ENCODE data around the gene PTPRE. TPM values are rescaled to one million over a fixed set of nuclear protein-coding genes. Genes with fewer than 3 reads are reported as not detected.

The PTPRE gene
- total and polyA plus RNA-seq, 4 donors, result 4.9 to 46.0 (median 23.5) TPM

DNA sequence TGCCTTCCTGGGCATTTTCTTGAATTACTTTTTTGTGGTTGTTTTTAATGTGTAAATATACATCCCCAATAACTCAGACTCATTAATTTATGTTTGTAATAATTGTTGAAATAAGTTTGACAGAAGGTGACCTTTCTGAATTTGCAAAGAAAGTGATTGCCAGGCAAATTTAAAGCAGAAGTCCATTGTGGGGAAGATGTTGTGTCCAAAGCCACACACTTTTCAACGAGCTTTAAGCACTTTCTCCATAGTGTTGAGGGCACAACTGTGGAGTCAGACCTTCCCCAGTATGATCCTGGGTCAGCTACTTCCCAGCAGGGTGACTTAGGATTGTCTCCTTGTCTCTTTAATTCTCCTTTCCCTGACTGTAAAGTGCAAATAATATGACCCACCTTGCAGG is 52.5 kb downstream of the PTPRE start:
- no peak for ATAC-seq (ENCODE audit: low FRiP score)
- H3K27me3 ChIP-seq (ENCODE audit: control insufficient read depth in 1 of 2, insufficient read depth in 2 of 2, low read length in 1 of 2), result no peaks in the 10 kb centered on the region
- H3K4me3 ChIP-seq (ENCODE audit: low read length in 2 of 2), result no peak overlapping the region
- intact Hi-C loops (cut with DNase I), result no loop called here
- no peak overlapping the region for H3K27ac ChIP-seq (ENCODE audit: low read depth in 1 of 2, low read length in 2 of 2)
- DNase-seq, result no peak
- 68 to 72% methylated on average over 1 of the region's 1 CpG for WGBS, 2 donors
- H3K36me3 ChIP-seq (ENCODE audit: control insufficient read depth in 1 of 2, insufficient read depth in 2 of 2, low read length in 1 of 2), result no peaks in the 10 kb centered on the region
- H3K4me1 ChIP-seq (ENCODE audit: control insufficient read depth in 1 of 2, insufficient read depth in 2 of 2, low read length in 2 of 2), result no peaks in the 10 kb centered on the region
- no peaks in the 10 kb centered on the region for H3K9me3 ChIP-seq (ENCODE audit: control insufficient read depth, low read length)

DNA sequence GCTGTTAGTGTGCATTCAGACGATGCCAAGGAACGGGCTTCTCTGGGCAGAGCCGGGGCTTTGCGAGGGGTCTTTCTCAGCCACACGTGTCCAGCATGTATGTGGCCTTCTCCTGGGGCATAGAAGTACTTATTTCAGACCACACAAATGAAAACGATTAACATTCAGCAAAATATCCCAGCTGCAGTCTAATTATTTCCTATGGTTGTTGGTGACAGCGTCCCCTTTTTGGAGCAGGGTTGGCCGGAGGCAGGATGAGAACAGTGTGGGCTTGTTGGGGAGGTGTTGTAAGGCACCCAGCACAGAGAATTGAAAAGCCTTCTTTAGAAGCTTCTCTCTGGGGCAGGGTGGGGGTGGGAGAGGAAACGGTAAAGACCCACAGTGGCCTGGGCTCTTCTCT is 54.2 kb downstream of the PTPRE start:
- intact Hi-C loops (cut with DNase I), result no loop called here
- no peaks in the 10 kb centered on the region for H3K9me3 ChIP-seq (ENCODE audit: control insufficient read depth, low read length)
- 86 to 91% methylated on average over 9 of the region's 9 CpGs for WGBS, 2 donors
- no peak overlapping the region for H3K27ac ChIP-seq (ENCODE audit: low read depth in 1 of 2, low read length in 2 of 2)
- H3K36me3 ChIP-seq (ENCODE audit: control insufficient read depth in 1 of 2, insufficient read depth in 2 of 2, low read length in 1 of 2), result no peaks in the 10 kb centered on the region
- ATAC-seq (ENCODE audit: low FRiP score), result no peak
- no peaks in the 10 kb centered on the region for H3K4me1 ChIP-seq (ENCODE audit: control insufficient read depth in 1 of 2, insufficient read depth in 2 of 2, low read length in 2 of 2)
- H3K27me3 ChIP-seq (ENCODE audit: control insufficient read depth in 1 of 2, insufficient read depth in 2 of 2, low read length in 1 of 2), result no peaks in the 10 kb centered on the region
- no peak overlapping the region for H3K4me3 ChIP-seq (ENCODE audit: low read length in 2 of 2)
- DNase-seq, result no peak

DNA sequence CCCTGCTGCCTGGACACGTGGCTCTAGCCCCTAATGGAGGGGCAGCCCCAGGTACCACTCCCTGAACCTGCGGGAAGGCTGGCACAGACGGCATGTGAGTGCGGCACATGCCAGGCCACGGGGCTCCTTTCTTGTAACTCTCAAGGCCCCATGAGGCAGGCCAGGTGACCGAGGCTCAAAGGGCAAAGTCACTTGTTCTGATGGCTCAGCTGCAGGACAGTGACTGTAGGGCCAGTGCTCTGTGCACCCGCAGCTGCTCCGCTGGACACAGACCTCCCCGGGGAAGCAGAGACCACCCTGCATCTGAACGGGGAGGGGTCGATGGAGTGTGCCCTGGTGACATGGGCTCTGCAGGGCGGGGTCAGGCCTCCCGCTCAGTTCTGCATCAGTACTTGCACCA is 55.3 kb downstream of the PTPRE start:
- Histone ChIP-seq H3K36me3 (ENCODE audit: control insufficient read depth in 1 of 2, insufficient read depth in 2 of 2, low read length in 1 of 2) (no peaks in the 10 kb centered on the region), H3K4me3 (ENCODE audit: low read length in 2 of 2) (no peak overlapping the region), H3K27me3 (ENCODE audit: control insufficient read depth in 1 of 2, insufficient read depth in 2 of 2, low read length in 1 of 2) (no peaks in the 10 kb centered on the region), H3K4me1 (ENCODE audit: control insufficient read depth in 1 of 2, insufficient read depth in 2 of 2, low read length in 2 of 2) (no peaks in the 10 kb centered on the region), H3K27ac (ENCODE audit: low read depth in 1 of 2, low read length in 2 of 2) (no peak overlapping the region), H3K9me3 (ENCODE audit: control insufficient read depth, low read length) (no peaks in the 10 kb centered on the region)
- intact Hi-C loops (cut with DNase I), result no loop called here
- WGBS, 2 donors, result 92 to 93% methylated on average over 13 of the region's 13 CpGs
- ATAC-seq (ENCODE audit: low FRiP score) (peak; percentile 38), DNase-seq (no peak)

DNA sequence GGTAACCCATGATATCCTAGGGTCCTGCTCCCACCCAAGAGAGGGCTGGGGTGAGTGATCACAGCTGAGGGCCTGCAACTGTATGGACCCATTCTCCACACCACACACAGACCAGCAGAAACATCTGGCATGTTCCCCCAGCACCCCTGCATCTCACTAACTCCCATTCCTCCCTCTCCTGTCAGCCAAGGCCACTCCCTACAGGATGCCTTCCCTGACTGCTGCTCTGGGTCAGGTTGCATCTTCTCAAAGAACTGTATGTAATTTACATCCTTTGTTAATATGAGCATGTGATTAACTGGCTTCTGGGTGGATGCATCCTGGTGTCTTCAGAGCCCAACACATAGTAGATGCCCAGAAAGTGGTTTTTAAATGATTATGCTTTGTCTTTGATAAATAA is 56.2 kb downstream of the PTPRE start:
- Histone ChIP-seq H3K4me1 (ENCODE audit: control insufficient read depth in 1 of 2, insufficient read depth in 2 of 2, low read length in 2 of 2) (no peaks in the 10 kb centered on the region), H3K4me3 (ENCODE audit: low read length in 2 of 2) (no peak overlapping the region), H3K9me3 (ENCODE audit: control insufficient read depth, low read length) (no peaks in the 10 kb centered on the region), H3K27ac (ENCODE audit: low read depth in 1 of 2, low read length in 2 of 2) (no peak overlapping the region), H3K27me3 (ENCODE audit: control insufficient read depth in 1 of 2, insufficient read depth in 2 of 2, low read length in 1 of 2) (no peaks in the 10 kb centered on the region), H3K36me3 (ENCODE audit: control insufficient read depth in 1 of 2, insufficient read depth in 2 of 2, low read length in 1 of 2) (no peaks in the 10 kb centered on the region)
- DNase-seq (no peak), ATAC-seq (ENCODE audit: low FRiP score) (no peak)
- intact Hi-C loops (cut with DNase I), result no loop called here

DNA sequence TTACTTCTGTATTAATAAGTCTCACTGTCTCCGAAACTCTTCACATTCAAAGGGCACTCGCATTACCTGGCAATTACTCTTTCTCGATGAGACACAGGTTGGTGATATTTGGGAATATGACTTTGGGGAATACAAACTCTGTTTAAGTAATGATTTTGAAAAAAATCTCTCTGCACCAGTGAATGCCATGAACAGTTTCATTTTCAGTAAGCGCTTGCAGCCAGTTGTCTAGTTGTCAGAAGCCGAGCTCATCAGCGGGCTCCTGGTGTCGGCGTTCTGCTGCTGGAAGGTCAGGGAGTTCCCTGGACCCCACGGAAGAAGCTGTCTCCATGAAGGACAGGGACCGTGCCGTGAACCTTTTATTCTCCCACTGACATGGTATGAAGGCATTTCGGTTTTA is 57.7 kb downstream of the PTPRE start:
- H3K4me1 ChIP-seq (ENCODE audit: control insufficient read depth in 1 of 2, insufficient read depth in 2 of 2, low read length in 2 of 2), result no peaks in the 10 kb centered on the region
- H3K27me3 ChIP-seq (ENCODE audit: control insufficient read depth in 1 of 2, insufficient read depth in 2 of 2, low read length in 1 of 2), result no peaks in the 10 kb centered on the region
- WGBS, 2 donors, result 89 to 92% methylated on average over 12 of the region's 12 CpGs
- intact Hi-C loops (cut with DNase I), result no loop called here
- no peaks in the 10 kb centered on the region for H3K9me3 ChIP-seq (ENCODE audit: control insufficient read depth, low read length)
- no peak overlapping the region for H3K27ac ChIP-seq (ENCODE audit: low read depth in 1 of 2, low read length in 2 of 2)
- ATAC-seq (ENCODE audit: low FRiP score) (no peak), DNase-seq (no peak)
- no peaks in the 10 kb centered on the region for H3K36me3 ChIP-seq (ENCODE audit: control insufficient read depth in 1 of 2, insufficient read depth in 2 of 2, low read length in 1 of 2)
- H3K4me3 ChIP-seq (ENCODE audit: low read length in 2 of 2), result no peak overlapping the region

DNA sequence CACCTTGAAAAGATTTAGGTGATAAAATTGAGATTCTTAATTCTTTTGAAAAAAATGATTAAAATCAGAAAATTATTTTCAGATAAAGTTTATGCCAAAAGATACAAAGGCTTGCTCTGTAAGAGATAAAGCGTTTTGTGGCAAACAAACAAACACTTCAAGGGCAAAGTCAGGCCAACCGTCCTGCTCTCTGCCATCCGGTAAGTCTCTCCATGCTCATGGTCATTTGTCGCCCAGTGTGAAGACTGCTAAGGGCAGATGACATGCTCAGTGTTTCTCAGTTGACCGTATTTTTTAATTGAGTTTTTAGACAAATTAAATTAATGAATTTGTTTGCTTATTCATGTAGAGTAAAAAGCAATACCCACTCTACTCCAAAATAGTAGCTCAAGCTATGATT is 60.0 kb downstream of the PTPRE start:
- no peak for DNase-seq
- no peak for ATAC-seq (ENCODE audit: low FRiP score)
- intact Hi-C loops (cut with DNase I), result no loop called here
- H3K4me1 ChIP-seq (ENCODE audit: control insufficient read depth in 1 of 2, insufficient read depth in 2 of 2, low read length in 2 of 2), result no peaks in the 10 kb centered on the region
- H3K27me3 ChIP-seq (ENCODE audit: control insufficient read depth in 1 of 2, insufficient read depth in 2 of 2, low read length in 1 of 2), result no peaks in the 10 kb centered on the region
- 92 to 95% methylated on average over 5 of the region's 5 CpGs for WGBS, 2 donors
- no peak overlapping the region for H3K4me3 ChIP-seq (ENCODE audit: low read length in 2 of 2)
- no peaks in the 10 kb centered on the region for H3K36me3 ChIP-seq (ENCODE audit: control insufficient read depth in 1 of 2, insufficient read depth in 2 of 2, low read length in 1 of 2)
- no peak overlapping the region for H3K27ac ChIP-seq (ENCODE audit: low read depth in 1 of 2, low read length in 2 of 2)
- no peaks in the 10 kb centered on the region for H3K9me3 ChIP-seq (ENCODE audit: control insufficient read depth, low read length)

DNA sequence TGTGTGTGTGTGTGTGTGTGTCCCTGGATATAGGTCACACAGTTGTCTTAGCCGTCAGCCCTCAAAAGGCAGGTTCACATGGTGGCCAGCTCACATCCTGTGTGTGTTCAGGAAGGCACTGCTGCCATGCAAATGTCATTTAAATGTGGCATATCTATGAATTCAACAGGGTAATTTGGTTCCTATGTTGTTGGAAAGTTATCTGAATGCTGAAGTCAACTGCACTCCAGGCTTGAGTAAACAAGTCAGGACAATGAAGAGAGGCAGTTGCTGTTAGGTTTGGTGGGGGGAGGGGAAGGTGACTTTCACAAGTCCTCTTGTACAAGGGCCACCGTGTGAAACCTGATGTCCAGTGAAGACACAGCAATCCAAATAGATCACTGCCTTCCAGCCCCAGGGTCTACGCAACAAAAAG is 61.1 kb downstream of the PTPRE start:
- intact Hi-C loops (cut with DNase I), result no loop called here

DNA sequence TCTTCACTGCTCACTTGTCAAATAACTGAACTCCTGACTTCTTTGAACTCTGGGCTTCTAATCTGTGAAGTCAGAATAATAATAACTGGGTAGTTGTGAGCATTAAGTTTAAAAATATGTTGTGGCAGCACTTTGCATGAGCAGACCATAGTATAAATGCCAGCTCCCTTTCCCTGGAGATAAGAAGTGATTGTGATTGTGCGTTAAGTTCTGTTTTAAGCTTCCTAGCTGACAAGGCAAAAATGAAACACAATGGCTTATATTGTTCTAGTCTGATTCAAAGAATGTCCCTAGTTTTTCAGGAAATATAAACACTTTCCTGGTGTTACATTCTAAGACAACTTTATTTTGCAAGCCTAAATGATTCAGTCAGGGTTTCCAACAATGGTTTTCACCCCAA is 61.8 kb downstream of the PTPRE start:
- intact Hi-C loops (cut with DNase I), result no loop called here
- H3K4me1 ChIP-seq (ENCODE audit: control insufficient read depth in 1 of 2, insufficient read depth in 2 of 2, low read length in 2 of 2), result no peaks in the 10 kb centered on the region
- no peak overlapping the region for H3K4me3 ChIP-seq (ENCODE audit: low read length in 2 of 2)
- H3K27ac ChIP-seq (ENCODE audit: low read depth in 1 of 2, low read length in 2 of 2), result no peak overlapping the region
- DNase-seq (no peak), ATAC-seq (ENCODE audit: low FRiP score) (no peak)
- no peaks in the 10 kb centered on the region for H3K36me3 ChIP-seq (ENCODE audit: control insufficient read depth in 1 of 2, insufficient read depth in 2 of 2, low read length in 1 of 2)
- 6 to 19% methylated on average over 1 of the region's 1 CpG for WGBS, 2 donors
- no peaks in the 10 kb centered on the region for H3K27me3 ChIP-seq (ENCODE audit: control insufficient read depth in 1 of 2, insufficient read depth in 2 of 2, low read length in 1 of 2)
- no peaks in the 10 kb centered on the region for H3K9me3 ChIP-seq (ENCODE audit: control insufficient read depth, low read length)

More for the DNA sequence above, 61.1 kb downstream of the PTPRE start:
- Histone ChIP-seq H3K9me3 (ENCODE audit: control insufficient read depth, low read length) (no peaks in the 10 kb centered on the region), H3K4me1 (ENCODE audit: control insufficient read depth in 1 of 2, insufficient read depth in 2 of 2, low read length in 2 of 2) (no peaks in the 10 kb centered on the region), H3K4me3 (ENCODE audit: low read length in 2 of 2) (no peak overlapping the region), H3K27me3 (ENCODE audit: control insufficient read depth in 1 of 2, insufficient read depth in 2 of 2, low read length in 1 of 2) (no peaks in the 10 kb centered on the region), H3K27ac (ENCODE audit: low read depth in 1 of 2, low read length in 2 of 2) (no peak overlapping the region), H3K36me3 (ENCODE audit: control insufficient read depth in 1 of 2, insufficient read depth in 2 of 2, low read length in 1 of 2) (no peaks in the 10 kb centered on the region)
- ATAC-seq (ENCODE audit: low FRiP score) (no peak), DNase-seq (no peak)
- WGBS, 2 donors, result 78 to 87% methylated on average over 3 of the region's 3 CpGs

DNA sequence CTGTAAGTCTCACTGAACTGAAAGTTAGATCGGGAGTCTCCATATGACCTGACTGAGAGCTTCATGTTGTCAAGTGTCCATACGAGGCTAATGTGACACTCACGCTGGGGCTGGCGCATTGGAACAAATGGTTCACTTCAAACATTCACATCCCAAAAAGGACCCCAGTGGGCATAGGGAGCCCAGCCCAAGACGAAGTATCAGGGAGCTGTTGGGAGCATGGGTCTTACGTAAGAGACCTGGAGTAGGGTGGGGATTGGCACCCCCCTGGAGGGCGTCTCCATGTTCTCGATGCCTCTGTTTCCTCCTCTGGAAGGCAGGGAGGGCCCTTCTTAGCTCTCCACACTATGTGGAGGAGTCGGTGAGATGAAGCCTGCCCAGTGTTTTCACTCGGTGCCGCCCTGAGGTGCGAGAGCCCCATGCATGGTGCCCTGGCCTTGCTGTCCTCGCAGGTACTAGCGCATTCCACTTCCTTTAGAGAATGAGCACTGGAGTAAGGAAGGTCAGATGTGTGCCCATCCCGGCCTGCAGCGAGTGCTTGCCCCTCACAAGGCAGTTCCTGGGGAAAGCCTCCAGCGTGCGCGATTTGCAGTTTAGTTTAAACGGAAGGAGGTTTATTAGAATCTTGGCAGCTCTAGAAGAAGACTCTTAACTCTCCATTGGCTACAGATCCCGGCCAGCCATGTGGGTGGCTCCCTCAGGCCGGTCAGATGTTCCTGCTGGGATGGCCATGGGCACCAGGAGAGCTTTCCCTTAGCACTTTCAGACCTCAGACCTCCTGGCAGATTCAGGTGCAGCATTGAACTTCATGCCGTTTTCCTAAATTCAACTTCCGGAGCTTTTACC is 64.4 kb downstream of the PTPRE start:
- DNase-seq (no peak), ATAC-seq (ENCODE audit: low FRiP score) (peak; percentile 8)
- H3K27me3 ChIP-seq (ENCODE audit: control insufficient read depth in 1 of 2, insufficient read depth in 2 of 2, low read length in 1 of 2), result no peaks in the 10 kb centered on the region
- no peaks in the 10 kb centered on the region for H3K36me3 ChIP-seq (ENCODE audit: control insufficient read depth in 1 of 2, insufficient read depth in 2 of 2, low read length in 1 of 2)
- no peak overlapping the region for H3K27ac ChIP-seq (ENCODE audit: low read depth in 1 of 2, low read length in 2 of 2)
- H3K9me3 ChIP-seq (ENCODE audit: control insufficient read depth, low read length), result no peaks in the 10 kb centered on the region
- 92 to 93% methylated on average over 24 of the region's 24 CpGs for WGBS, 2 donors
- no peak overlapping the region for H3K4me3 ChIP-seq (ENCODE audit: low read length in 2 of 2)
- intact Hi-C loops (cut with DNase I), result no loop called here
- no peaks in the 10 kb centered on the region for H3K4me1 ChIP-seq (ENCODE audit: control insufficient read depth in 1 of 2, insufficient read depth in 2 of 2, low read length in 2 of 2)
